Measurements from ENCODE around the gene DDX42. TPM values are rescaled to one million over a fixed set of nuclear protein-coding genes. Genes with fewer than 3 reads are reported as not detected.

Gene DDX42
- total RNA-seq, 1 experiment from 2014 or later, result 45.3 TPM

GRCh38 chr17:63820963-63821561 lies 47.1 kb downstream of the DDX42 start:
- DNase-seq (ENCODE audit: low spot score), result no peak

DNA sequence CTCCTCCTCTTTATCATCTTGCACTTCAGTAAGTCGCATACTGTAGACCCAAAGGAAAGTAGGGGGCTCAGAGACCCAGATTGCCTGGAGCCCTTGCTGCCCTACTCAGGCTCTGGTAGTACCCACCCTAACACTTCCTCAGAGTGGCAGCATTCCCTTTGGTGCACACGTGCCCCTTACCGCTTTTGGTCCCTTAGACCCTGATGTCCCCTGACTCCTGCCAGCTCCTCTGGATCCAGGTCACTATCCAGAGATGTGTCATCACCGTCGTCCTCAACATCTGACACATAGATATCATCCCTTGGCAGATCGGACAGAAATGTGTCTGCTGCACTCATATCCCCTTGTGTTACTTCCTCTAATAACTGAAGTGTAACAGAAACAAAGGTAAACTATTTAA lies 47.8 kb downstream of the DDX42 start:
- no peak for DNase-seq (ENCODE audit: low spot score)

GRCh38 chr17:63822537-63822936 lies 48.6 kb downstream of the DDX42 start:
- DNase-seq (ENCODE audit: low spot score), result no peak

DNA sequence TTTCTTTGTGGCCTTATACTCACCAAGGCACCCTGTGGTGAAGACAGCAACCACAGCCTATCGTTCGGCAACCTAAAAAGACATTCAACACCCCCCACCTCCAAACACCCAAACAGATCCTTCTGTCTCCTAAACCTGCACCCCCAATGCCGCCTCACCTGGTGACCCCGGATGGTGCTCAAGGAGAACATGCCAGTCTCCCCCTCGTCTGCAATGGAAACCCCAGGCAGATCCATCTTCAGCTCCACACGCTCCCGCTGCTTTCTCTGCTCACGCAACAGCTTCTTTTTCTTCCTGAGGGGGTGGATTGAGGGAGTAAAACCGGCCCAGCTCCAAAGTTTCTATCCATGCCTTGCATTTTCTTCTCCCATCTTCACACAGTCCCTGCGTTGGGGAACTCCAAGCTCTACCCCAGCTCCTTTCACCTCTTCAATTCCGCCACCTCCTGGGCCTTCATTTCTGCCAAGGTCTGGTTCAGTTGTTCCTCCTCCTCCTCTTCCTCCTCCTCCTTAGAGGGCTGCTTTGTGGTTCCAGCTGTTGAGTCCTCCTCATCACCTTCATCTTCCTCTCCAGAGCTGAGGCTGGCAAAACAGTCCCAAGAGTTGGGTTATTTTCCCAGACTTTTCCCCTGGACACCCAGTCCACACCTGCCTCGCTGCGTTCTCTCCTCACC lies 49.8 kb downstream of the DDX42 start:
- DNase-seq (ENCODE audit: low spot score), result no peak

- DNase-seq (ENCODE audit: low spot score), result no peak
Observed at GRCh38 chr17:63824362-63824761, 50.4 kb downstream of the DDX42 start.

DNA sequence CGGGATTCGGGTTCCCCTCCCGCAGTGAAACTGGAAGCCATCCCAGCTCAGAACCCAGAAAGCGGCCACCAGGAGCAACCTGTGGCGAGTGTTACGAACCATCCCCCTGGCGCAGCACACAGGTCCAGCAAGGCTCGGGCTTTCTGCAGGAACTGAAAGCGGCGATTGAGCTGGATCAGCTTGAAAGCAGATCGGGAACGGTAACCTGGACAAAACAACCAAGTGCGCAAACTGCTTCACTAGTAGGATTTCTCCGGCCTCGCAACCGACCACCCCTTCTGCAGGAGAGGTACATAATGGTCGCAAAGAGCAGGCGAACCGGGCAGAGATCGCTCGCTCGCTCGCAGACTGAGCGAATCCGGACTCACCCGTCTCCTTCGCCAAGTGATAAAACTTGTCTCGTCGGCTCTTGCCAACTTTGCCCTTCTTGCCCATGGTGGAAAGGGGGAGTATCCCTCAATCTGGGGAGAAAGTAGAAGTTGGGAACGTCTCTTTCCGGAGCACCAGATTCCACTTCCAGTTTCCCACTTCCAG lies 52.6 kb downstream of the DDX42 start:
- DNase-seq (ENCODE audit: low spot score), result peak; percentile 55

GRCh38 chr17:63827002-63827800 lies 53.2 kb downstream of the DDX42 start, which contains the start of the genes FTSJ3 and PSMC5:
TSS of gene FTSJ3 (minus strand) at chr17:63827663. CDS start at chr17:63826902, 761 bp downstream.
TSS of gene PSMC5 (plus strand) at chr17:63827431. CDS start at chr17:63827491, 60 bp downstream.
- peak; percentile 96 for DNase-seq (ENCODE audit: low spot score)

DNA sequence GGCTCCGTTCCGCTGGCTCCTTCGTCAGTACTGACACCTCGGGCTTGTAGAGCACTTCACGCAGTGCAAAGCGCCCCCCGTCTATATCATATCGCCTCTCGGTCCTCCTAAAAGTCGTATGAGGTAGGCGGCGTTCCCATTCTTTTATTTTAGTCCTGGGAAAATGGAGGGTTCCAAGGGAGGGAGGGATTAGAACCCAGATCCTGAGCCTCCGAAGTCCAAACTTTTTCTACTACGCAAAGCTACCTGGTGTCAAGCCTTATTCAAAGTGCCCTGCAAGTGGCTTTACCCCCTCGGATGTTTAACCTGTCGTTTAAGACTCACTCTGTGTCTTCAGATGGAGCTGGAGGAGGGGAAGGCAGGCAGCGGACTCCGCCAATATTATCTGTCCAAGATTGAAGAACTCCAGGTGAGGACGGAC lies 53.8 kb downstream of the DDX42 start:
- DNase-seq (ENCODE audit: low spot score), result no peak

GRCh38 chr17:63828936-63829335 lies 55.0 kb downstream of the DDX42 start:
- no peak for DNase-seq (ENCODE audit: low spot score)

GRCh38 chr17:63830278-63830677 lies 56.3 kb downstream of the DDX42 start:
- DNase-seq (ENCODE audit: low spot score), result no peak

GRCh38 chr17:63830904-63831491 lies 57.0 kb downstream of the DDX42 start:
- no peak for DNase-seq (ENCODE audit: low spot score)

GRCh38 chr17:63831505-63831904 lies 57.5 kb downstream of the DDX42 start:
- no peak for DNase-seq (ENCODE audit: low spot score)

DNA sequence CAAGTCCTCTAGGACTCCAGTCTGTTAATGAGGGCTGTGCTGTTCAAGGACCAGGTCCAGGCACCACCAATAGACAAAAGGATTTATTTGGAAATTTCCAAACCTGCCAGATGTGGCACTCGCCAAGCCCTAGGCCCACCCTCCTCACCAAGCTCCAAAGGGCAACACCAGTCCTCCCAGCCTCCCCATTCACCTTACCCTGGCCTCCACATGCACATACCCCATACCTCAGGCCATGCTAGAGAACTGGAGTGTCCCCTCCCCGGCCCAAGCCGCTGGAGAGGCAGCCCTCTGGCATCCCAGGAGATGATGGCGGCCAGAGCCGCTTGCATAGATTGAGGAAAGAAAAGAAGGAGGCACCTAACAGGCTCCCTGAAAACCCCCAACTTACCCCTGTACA lies 58.0 kb downstream of the DDX42 start:
- no peak for DNase-seq (ENCODE audit: low spot score)

DNA sequence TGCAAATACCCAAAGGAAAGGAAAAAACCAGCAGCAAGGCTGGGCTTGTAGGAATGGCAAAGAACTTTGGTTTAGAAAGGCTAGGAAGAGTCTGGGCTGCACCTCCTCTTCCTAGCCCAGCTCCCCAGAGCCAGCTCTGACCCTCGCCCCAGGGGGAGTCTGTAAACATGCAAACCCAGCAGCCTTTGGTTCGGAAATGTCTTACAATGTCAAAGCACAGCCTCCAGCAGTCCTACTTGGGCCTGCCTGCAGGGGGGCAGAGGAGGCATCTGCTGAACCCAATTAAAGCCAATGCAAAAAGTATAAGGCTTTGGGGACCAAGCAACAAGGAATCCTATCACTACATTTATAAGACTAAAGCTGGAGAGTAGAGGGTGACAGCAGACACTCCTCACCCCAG lies 58.5 kb downstream of the DDX42 start:
- DNase-seq (ENCODE audit: low spot score), result no peak

GRCh38 chr17:63833026-63833740 lies 59.2 kb downstream of the DDX42 start:
- no peak for DNase-seq (ENCODE audit: low spot score)

GRCh38 chr17:63833741-63834373 lies 59.9 kb downstream of the DDX42 start:
- DNase-seq (ENCODE audit: low spot score), result no peak

DNA sequence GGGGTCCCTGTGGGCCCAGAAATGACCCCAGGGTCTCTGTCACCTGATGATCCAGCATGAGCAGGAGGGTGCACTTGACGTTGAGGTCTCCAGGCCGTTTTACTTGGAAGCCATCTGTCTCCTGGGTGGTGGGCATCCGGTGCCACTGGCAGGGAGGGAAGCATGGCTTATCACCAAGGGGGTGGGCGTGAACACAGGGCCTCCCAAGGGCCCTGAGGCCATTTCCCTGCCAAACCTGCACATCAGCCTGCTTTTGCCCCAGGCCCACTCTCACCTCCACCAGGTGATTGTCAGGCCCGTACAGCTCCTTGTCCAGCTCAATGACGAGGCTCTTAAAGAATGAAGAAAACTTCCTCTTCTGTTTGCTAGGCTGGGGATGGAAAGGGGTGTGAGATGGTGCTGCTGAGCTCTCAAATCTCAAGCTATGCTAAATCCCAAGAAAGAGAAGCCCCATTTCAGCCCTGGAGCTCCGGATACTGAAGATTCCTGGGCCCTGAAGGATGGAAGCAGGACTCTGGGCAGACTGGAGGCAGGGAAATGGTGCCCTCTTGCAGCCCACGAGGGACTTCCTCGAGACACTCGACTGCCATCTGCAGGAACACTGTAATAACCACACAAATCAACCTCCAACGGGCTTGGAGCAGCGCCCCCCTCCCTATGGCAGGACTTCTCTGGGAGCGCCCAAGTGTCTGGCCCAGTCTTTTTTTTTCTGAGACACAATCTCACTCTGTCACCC lies 60.6 kb downstream of the DDX42 start:
- DNase-seq (ENCODE audit: low spot score), result peak; percentile 81

DNA sequence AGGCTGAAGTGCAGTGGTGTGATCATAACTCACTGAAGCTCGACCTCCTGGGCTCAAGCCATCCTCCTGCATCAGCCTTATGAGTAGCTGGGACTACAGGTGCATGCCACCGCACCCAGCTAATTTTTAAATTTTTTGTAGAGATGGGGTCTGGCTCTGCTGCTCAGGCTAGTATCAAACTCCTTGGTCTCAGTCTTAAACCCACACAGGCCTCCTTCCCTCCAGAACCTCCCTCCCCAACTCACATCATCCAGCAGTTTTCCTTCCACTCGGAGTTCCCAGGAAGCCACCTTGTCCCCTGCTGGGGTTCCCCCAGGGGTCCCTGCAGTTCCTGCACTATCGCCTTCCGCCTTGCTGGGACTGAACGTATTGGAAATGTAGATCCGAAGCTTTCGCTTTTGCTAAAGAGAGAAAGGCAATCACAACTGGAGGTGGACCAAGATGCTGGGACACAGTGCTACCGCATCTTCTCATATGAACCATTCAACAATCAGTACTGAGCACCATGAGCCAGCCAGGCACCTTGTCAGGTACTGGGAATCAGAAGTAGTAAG lies 61.3 kb downstream of the DDX42 start:
- no peak for DNase-seq (ENCODE audit: low spot score)

GRCh38 chr17:63836811-63837210 lies 62.8 kb downstream of the DDX42 start:
- DNase-seq (ENCODE audit: low spot score), result no peak

DNA sequence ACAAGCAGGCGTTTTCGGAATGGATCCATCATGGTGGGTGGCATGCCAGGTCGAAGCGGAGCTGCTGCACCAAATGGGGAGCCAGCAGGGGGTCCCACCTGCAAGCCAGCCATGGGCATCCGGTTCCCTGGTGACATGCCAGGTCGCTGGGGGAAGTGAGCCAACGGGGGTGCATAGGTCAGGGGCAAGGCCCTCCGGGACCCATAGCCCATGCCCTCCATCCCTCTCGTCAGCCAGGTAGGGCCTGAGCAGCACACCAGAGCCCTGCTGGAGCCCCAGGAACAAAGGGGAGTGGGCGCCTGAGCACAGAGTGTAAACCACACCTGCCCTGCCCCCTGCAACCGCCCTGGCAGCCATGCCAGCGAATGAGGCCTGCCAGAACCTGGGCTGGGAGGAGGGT lies 63.5 kb downstream of the DDX42 start:
- DNase-seq (ENCODE audit: low spot score), result no peak
